ENCODE data around the gene DSEL. TPM values are rescaled to one million over a fixed set of nuclear protein-coding genes. Genes with fewer than 3 reads are reported as not detected.

Gene DSEL
- total RNA-seq, 1 donor from 2014 or later: 6.2 TPM

GRCh38 chr18:67484458-67484857 lies 32.1 kb downstream of the DSEL start:
- Mint-ChIP-seq H3K9me3 (ENCODE audit: low read depth) (no peaks in the 10 kb centered on the region), H3K27me3 (no peaks in the 10 kb centered on the region), H3K36me3 (ENCODE audit: insufficient read depth) (no peaks in the 10 kb centered on the region), H3K4me1 (ENCODE audit: low read depth) (no peaks in the 10 kb centered on the region), H3K27ac (no peak overlapping the region), H3K4me3 (ENCODE audit: low read depth) (no peak overlapping the region)
- DNase-seq (ENCODE audit: low spot score, unreplicated experiment): no peak
- TF ChIP-seq CTCF (IDR thresholded peaks at IDR 0.05; ENCODE audit: unreplicated experiment): no peak

GRCh38 chr18:67483952-67484351 lies 32.6 kb downstream of the DSEL start:
- H3K4me1 Mint-ChIP-seq (ENCODE audit: low read depth): no peaks in the 10 kb centered on the region
- no peak overlapping the region for H3K4me3 Mint-ChIP-seq (ENCODE audit: low read depth)
- no peak for TF ChIP-seq CTCF (IDR thresholded peaks at IDR 0.05; ENCODE audit: unreplicated experiment)
- no peaks in the 10 kb centered on the region for H3K9me3 Mint-ChIP-seq (ENCODE audit: low read depth)
- H3K27me3 Mint-ChIP-seq: no peaks in the 10 kb centered on the region
- DNase-seq (ENCODE audit: low spot score, unreplicated experiment): no peak
- no peaks in the 10 kb centered on the region for H3K36me3 Mint-ChIP-seq (ENCODE audit: insufficient read depth)
- no peak overlapping the region for H3K27ac Mint-ChIP-seq

GRCh38 chr18:67483237-67483636 lies 33.3 kb downstream of the DSEL start:
- no peaks in the 10 kb centered on the region for H3K4me1 Mint-ChIP-seq (ENCODE audit: low read depth)
- no peaks in the 10 kb centered on the region for H3K36me3 Mint-ChIP-seq (ENCODE audit: insufficient read depth)
- no peak overlapping the region for H3K4me3 Mint-ChIP-seq (ENCODE audit: low read depth)
- H3K9me3 Mint-ChIP-seq (ENCODE audit: low read depth): no peaks in the 10 kb centered on the region
- no peak for TF ChIP-seq CTCF (IDR thresholded peaks at IDR 0.05; ENCODE audit: unreplicated experiment)
- H3K27ac Mint-ChIP-seq: peak overlapping the region; percentile 28
- no peaks in the 10 kb centered on the region for H3K27me3 Mint-ChIP-seq
- DNase-seq (ENCODE audit: low spot score, unreplicated experiment): no peak

GRCh38 chr18:67478249-67478648 lies 38.3 kb downstream of the DSEL start:
- H3K4me3 Mint-ChIP-seq (ENCODE audit: low read depth): no peak overlapping the region
- H3K4me1 Mint-ChIP-seq (ENCODE audit: low read depth): no peaks in the 10 kb centered on the region
- no peak for DNase-seq (ENCODE audit: low spot score, unreplicated experiment)
- no peak overlapping the region for H3K27ac Mint-ChIP-seq
- H3K36me3 Mint-ChIP-seq (ENCODE audit: insufficient read depth): no peaks in the 10 kb centered on the region
- no peak for TF ChIP-seq CTCF (IDR thresholded peaks at IDR 0.05; ENCODE audit: unreplicated experiment)
- H3K9me3 Mint-ChIP-seq (ENCODE audit: low read depth): no peaks in the 10 kb centered on the region
- H3K27me3 Mint-ChIP-seq: no peaks in the 10 kb centered on the region

GRCh38 chr18:67477522-67477921 lies 39.0 kb downstream of the DSEL start:
- no peak overlapping the region for H3K27ac Mint-ChIP-seq
- H3K27me3 Mint-ChIP-seq: no peaks in the 10 kb centered on the region
- H3K36me3 Mint-ChIP-seq (ENCODE audit: insufficient read depth): no peaks in the 10 kb centered on the region
- H3K9me3 Mint-ChIP-seq (ENCODE audit: low read depth): no peaks in the 10 kb centered on the region
- H3K4me1 Mint-ChIP-seq (ENCODE audit: low read depth): no peaks in the 10 kb centered on the region
- no peak for TF ChIP-seq CTCF (IDR thresholded peaks at IDR 0.05; ENCODE audit: unreplicated experiment)
- DNase-seq (ENCODE audit: low spot score, unreplicated experiment): no peak
- no peak overlapping the region for H3K4me3 Mint-ChIP-seq (ENCODE audit: low read depth)
